Measurements from ENCODE around the gene ZDHHC5. TPM values are rescaled to one million over a fixed set of nuclear protein-coding genes. Genes with fewer than 3 reads are reported as not detected.

ZDHHC5 gene
- polyA plus RNA-seq, 1 donor (not counting 4 experiments of a cell fraction or from before 2014, with no cell fraction given): 79.3 TPM

DNA sequence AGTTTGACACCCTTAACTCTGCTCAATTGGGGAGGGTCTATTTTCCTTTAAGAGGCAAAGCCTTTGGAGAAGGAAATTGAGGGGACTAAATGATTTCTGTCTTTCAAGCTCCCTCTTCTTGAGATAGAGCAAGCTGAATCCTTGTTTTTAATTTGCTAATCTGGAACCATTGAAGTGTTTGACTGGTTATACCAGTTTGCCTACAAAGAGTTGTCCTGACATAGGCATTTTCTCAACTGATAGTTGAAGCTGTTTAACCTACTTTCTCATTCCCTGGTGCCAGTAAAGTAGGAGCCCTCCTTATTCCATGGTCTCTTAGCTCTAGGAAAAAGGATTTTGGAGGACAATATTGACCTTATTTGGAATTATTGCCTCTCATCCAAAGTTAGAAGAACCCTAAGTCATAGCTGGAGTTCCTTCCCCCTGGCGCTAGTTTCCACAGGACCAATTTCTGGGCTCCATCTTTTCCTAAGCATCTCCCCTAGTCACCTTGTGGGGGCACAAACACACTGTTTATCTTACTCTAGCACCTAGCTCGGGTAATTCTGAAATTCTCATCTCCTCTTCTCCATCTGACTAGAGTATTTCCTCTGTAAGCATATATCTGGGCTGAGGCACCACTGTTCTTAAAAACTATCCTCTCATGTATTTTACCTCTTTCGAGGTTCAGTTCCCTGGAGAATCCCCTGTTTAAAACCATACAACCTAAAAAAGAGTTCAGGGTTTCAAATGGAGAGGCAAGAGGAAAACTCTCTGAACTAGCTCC is 7.4 kb downstream of the ZDHHC5 start:
- no peak overlapping the region for H3K4me2 ChIP-seq (ENCODE audit: control insufficient read depth, extremely low read depth, insufficient read depth, low read depth, low read length)

DNA sequence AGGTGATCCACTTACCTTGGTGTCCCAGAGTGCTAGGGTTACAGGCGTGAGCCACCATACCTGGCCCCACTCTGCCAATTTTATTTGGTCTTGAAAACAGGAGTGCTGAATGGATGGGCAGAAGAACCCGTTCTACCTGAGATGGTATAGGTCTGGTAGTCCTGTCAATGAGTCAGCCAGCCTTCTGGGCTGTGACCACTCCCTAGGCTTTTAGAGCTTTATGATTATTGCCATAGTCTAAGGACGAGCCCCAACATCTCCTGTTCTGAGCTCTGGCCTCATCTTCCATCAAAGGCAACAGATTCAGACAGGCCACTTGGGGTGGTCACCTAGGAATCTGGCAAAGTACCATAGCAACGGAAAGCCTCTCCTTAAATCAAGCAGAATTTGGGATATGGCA is 11.5 kb downstream of the ZDHHC5 start:
- Histone ChIP-seq H3K4me1 (ENCODE audit: control insufficient read depth, extremely low read depth, insufficient read depth, low read length) (peaks cover 26% of the 10 kb centered on the region), H2AFZ (ENCODE audit: control insufficient read depth, low read length) (no peak overlapping the region), H3K79me2 (ENCODE audit: control insufficient read depth, insufficient read depth, low read length) (peaks cover 78% of the 10 kb centered on the region), H3K9ac (ENCODE audit: control insufficient read depth, extremely low read depth, insufficient read depth, low read length) (peak overlapping the region; percentile 45), H3K9me3 (ENCODE audit: control insufficient read depth, low read depth, low read length) (no peaks in the 10 kb centered on the region), H3K36me3 (ENCODE audit: control insufficient read depth in 2 of 2, extremely low read depth in 1 of 2, insufficient read depth in 2 of 2, low read length in 2 of 2) (peaks cover 6 to 33% of the 10 kb centered on the region in 2 experiments), H3K4me2 (ENCODE audit: control insufficient read depth, extremely low read depth, insufficient read depth, low read depth, low read length) (peak overlapping the region; percentile 86), H3K4me3 (ENCODE audit: control insufficient read depth in 2 of 3, extremely low read depth in 1 of 3, insufficient read depth in 2 of 3, low read depth in 1 of 3, low read length in 3 of 3) (peak overlapping the region in 2 of 3 experiments; percentile 28 to 46), H3K27ac (ENCODE audit: control insufficient read depth, insufficient read depth, low read length) (peak overlapping the region; percentile 81), H3K27me3 (ENCODE audit: control insufficient read depth, extremely low read depth, insufficient read depth, low read length) (no peaks in the 10 kb centered on the region), H4K20me1 (ENCODE audit: control insufficient read depth, extremely low read depth, insufficient read depth, low read length) (peaks cover 4% of the 10 kb centered on the region), H3K9me1 (ENCODE audit: control insufficient read depth, extremely low read depth, insufficient read depth, low read length) (no peaks in the 10 kb centered on the region)
- dilution Hi-C loops (cut with MboI; ENCODE audit: extremely low pct_ligation_motif_present, low sequenced_read_pairs): no loop called here
- FAIRE-seq: peak; percentile 93
- peak; percentile 66 for DNase-seq (ENCODE audit: low read depth, low spot score)
- TF ChIP-seq CTCF (optimal IDR thresholded peaks at IDR 0.05 in 1 of 3, IDR thresholded peaks at IDR 0.05 in 1 of 3, conservative IDR thresholded peaks at IDR 0.05 in 1 of 3; ENCODE audit: extremely low read depth in 1 of 3, insufficient read depth in 2 of 3, low read length in 3 of 3): no peak
- no peak for TF ChIP-seq EZH2 (IDR thresholded peaks at IDR 0.05; ENCODE audit: low read length)

More for the DNA sequence above, 7.4 kb downstream of the ZDHHC5 start:
- DNase-seq (ENCODE audit: low read depth, low spot score) (no peak), FAIRE-seq (no peak)
- H3K9me1 ChIP-seq (ENCODE audit: control insufficient read depth, extremely low read depth, insufficient read depth, low read length): no peaks in the 10 kb centered on the region
- no peaks in the 10 kb centered on the region for H3K27me3 ChIP-seq (ENCODE audit: control insufficient read depth, extremely low read depth, insufficient read depth, low read length)
- TF ChIP-seq EZH2 (IDR thresholded peaks at IDR 0.05; ENCODE audit: low read length) (no peak), CTCF (optimal IDR thresholded peaks at IDR 0.05 in 1 of 3, IDR thresholded peaks at IDR 0.05 in 1 of 3, conservative IDR thresholded peaks at IDR 0.05 in 1 of 3; ENCODE audit: extremely low read depth in 1 of 3, insufficient read depth in 2 of 3, low read length in 3 of 3) (no peak)
- H2AFZ ChIP-seq (ENCODE audit: control insufficient read depth, low read length): no peak overlapping the region
- H3K9ac ChIP-seq (ENCODE audit: control insufficient read depth, extremely low read depth, insufficient read depth, low read length): no peak overlapping the region
- H3K4me3 ChIP-seq (ENCODE audit: control insufficient read depth in 2 of 3, extremely low read depth in 1 of 3, insufficient read depth in 2 of 3, low read depth in 1 of 3, low read length in 3 of 3): no peak overlapping the region
- peaks cover 17% of the 10 kb centered on the region for H3K4me1 ChIP-seq (ENCODE audit: control insufficient read depth, extremely low read depth, insufficient read depth, low read length)
- H3K9me3 ChIP-seq (ENCODE audit: control insufficient read depth, low read depth, low read length): no peaks in the 10 kb centered on the region
- no peaks in the 10 kb centered on the region for H4K20me1 ChIP-seq (ENCODE audit: control insufficient read depth, extremely low read depth, insufficient read depth, low read length)
- peaks cover 16 to 27% of the 10 kb centered on the region in 2 experiments for H3K36me3 ChIP-seq (ENCODE audit: control insufficient read depth in 2 of 2, extremely low read depth in 1 of 2, insufficient read depth in 2 of 2, low read length in 2 of 2)
- H3K79me2 ChIP-seq (ENCODE audit: control insufficient read depth, insufficient read depth, low read length): peaks cover 84% of the 10 kb centered on the region
- dilution Hi-C loops (cut with MboI; ENCODE audit: extremely low pct_ligation_motif_present, low sequenced_read_pairs): no loop called here
- H3K27ac ChIP-seq (ENCODE audit: control insufficient read depth, insufficient read depth, low read length): no peak overlapping the region

All from keratinocyte (primary cell).